ENCODE measurements around the gene TBC1D2B. TPM values are rescaled to one million over a fixed set of nuclear protein-coding genes. Genes with fewer than 3 reads are reported as not detected.

TBC1D2B gene
- total RNA-seq, 1 donor from 2014 or later: 63.6 TPM

GRCh38 chr15:78105476-78106241 is 28.1 kb upstream of the TBC1D2B start:
- no peaks in the 10 kb centered on the region for H3K27me3 ChIP-seq
- no peaks in the 10 kb centered on the region for H3K9me3 ChIP-seq
- no peak for TF ChIP-seq POLR2A (IDR thresholded peaks at IDR 0.05)
- TF ChIP-seq POLR2AphosphoS5 (IDR thresholded peaks at IDR 0.05; ENCODE audit: insufficient read depth in 1 of 2, low read depth in 1 of 2): no peak
- no peak for TF ChIP-seq CTCF (IDR thresholded peaks at IDR 0.05)
- DNase-seq (ENCODE audit: extremely low spot score in 2 of 2): no peak
- no peaks in the 10 kb centered on the region for H3K36me3 ChIP-seq
- H3K4me1 ChIP-seq: no peaks in the 10 kb centered on the region
- H3K27ac ChIP-seq: no peak overlapping the region
- no peak overlapping the region for H3K4me3 ChIP-seq
- intact Hi-C loops (cut with DNase I): no loop called here

GRCh38 chr15:78104566-78105475 is 27.3 kb upstream of the TBC1D2B start:
- no peaks in the 10 kb centered on the region for H3K4me1 ChIP-seq
- H3K27me3 ChIP-seq: no peaks in the 10 kb centered on the region
- no peak overlapping the region for H3K4me3 ChIP-seq
- no peaks in the 10 kb centered on the region for H3K9me3 ChIP-seq
- TF ChIP-seq POLR2AphosphoS5 (IDR thresholded peaks at IDR 0.05; ENCODE audit: insufficient read depth in 1 of 2, low read depth in 1 of 2) (no peak), CTCF (IDR thresholded peaks at IDR 0.05) (no peak), POLR2A (IDR thresholded peaks at IDR 0.05) (no peak)
- H3K36me3 ChIP-seq: no peaks in the 10 kb centered on the region
- DNase-seq (ENCODE audit: extremely low spot score in 2 of 2): no peak
- no peak overlapping the region for H3K27ac ChIP-seq
- intact Hi-C loops (cut with DNase I): no loop called here

GRCh38 chr15:78104119-78104479 is 26.6 kb upstream of the TBC1D2B start:
- intact Hi-C loops (cut with DNase I): no loop called here
- no peaks in the 10 kb centered on the region for H3K4me1 ChIP-seq
- no peak overlapping the region for H3K4me3 ChIP-seq
- no peaks in the 10 kb centered on the region for H3K36me3 ChIP-seq
- no peaks in the 10 kb centered on the region for H3K9me3 ChIP-seq
- H3K27me3 ChIP-seq: no peaks in the 10 kb centered on the region
- TF ChIP-seq CTCF (IDR thresholded peaks at IDR 0.05) (no peak), POLR2A (IDR thresholded peaks at IDR 0.05) (no peak), POLR2AphosphoS5 (IDR thresholded peaks at IDR 0.05; ENCODE audit: insufficient read depth in 1 of 2, low read depth in 1 of 2) (no peak)
- no peak for DNase-seq (ENCODE audit: extremely low spot score in 2 of 2)
- H3K27ac ChIP-seq: no peak overlapping the region

GRCh38 chr15:78103406-78104118 is 26.1 kb upstream of the TBC1D2B start:
- DNase-seq (ENCODE audit: extremely low spot score in 2 of 2): no peak
- no peak for TF ChIP-seq CTCF (IDR thresholded peaks at IDR 0.05)
- TF ChIP-seq POLR2A (IDR thresholded peaks at IDR 0.05): no peak
- TF ChIP-seq POLR2AphosphoS5 (IDR thresholded peaks at IDR 0.05; ENCODE audit: insufficient read depth in 1 of 2, low read depth in 1 of 2): peak in 1 of 2 donors; percentile 21
- no peaks in the 10 kb centered on the region for H3K27me3 ChIP-seq
- H3K27ac ChIP-seq: no peak overlapping the region
- no peaks in the 10 kb centered on the region for H3K9me3 ChIP-seq
- H3K4me3 ChIP-seq: no peak overlapping the region
- H3K36me3 ChIP-seq: no peaks in the 10 kb centered on the region
- no peaks in the 10 kb centered on the region for H3K4me1 ChIP-seq
- intact Hi-C loops (cut with DNase I): no loop called here
